Activated naive CD4-positive, alpha-beta T cell treated with anti-CD3 and anti-CD28 coated beads, Interleukin-2, amount 50 U/mL, for 24 hours (primary cell): ENCODE data around the gene TCF12.

ENCODE experiments used
- H3K27ac Mint-ChIP-seq: one replicate; pipeline ENCODE4 v1.8.0; 2021; ENCODE audit warnings: mild to moderate bottlenecking, mixed read lengths
- H3K27me3 Mint-ChIP-seq: one replicate; pipeline ENCODE4 v1.8.0; 2021; ENCODE audit warnings: mixed read lengths
- H3K36me3 Mint-ChIP-seq: one replicate; pipeline ENCODE4 v1.8.0; 2021; ENCODE audit warnings: mixed read lengths
- H3K4me1 Mint-ChIP-seq: one replicate; pipeline ENCODE4 v1.8.0; 2021; ENCODE audit warnings: mixed read lengths
- H3K4me3 Mint-ChIP-seq: one replicate; pipeline ENCODE4 v1.8.0; 2021; ENCODE audit warnings: mild to moderate bottlenecking, mixed read lengths
- H3K9me3 Mint-ChIP-seq: one replicate; pipeline ENCODE4 v1.8.0; 2021; ENCODE audit warnings: mixed read lengths

TCF12 gene

GRCh38 chr15:57165992-57166391 lies 247.5 kb downstream of the TCF12 start:
- Mint-ChIP-seq H3K9me3 (no peaks in the 10 kb centered on the region), H3K27ac (no peak overlapping the region), H3K4me3 (no peak overlapping the region), H3K27me3 (no peaks in the 10 kb centered on the region), H3K36me3 (peaks cover 14% of the 10 kb centered on the region), H3K4me1 (no peaks in the 10 kb centered on the region)

GRCh38 chr15:57167821-57168395 lies 249.5 kb downstream of the TCF12 start:
- H3K27me3 Mint-ChIP-seq = no peaks in the 10 kb centered on the region
- H3K4me1 Mint-ChIP-seq = no peaks in the 10 kb centered on the region
- no peaks in the 10 kb centered on the region for H3K9me3 Mint-ChIP-seq
- H3K27ac Mint-ChIP-seq = no peak overlapping the region
- no peak overlapping the region for H3K4me3 Mint-ChIP-seq
- peaks cover 17% of the 10 kb centered on the region for H3K36me3 Mint-ChIP-seq

- Mint-ChIP-seq H3K36me3 (peaks cover 20% of the 10 kb centered on the region), H3K27me3 (no peaks in the 10 kb centered on the region), H3K4me1 (no peaks in the 10 kb centered on the region), H3K27ac (no peak overlapping the region), H3K4me3 (no peak overlapping the region), H3K9me3 (no peaks in the 10 kb centered on the region)
These were observed 251.2 kb downstream of the TCF12 start for GRCh38 chr15:57169643-57170042.

GRCh38 chr15:57171426-57171825 lies 253.0 kb downstream of the TCF12 start:
- Mint-ChIP-seq H3K4me3 (no peak overlapping the region), H3K27ac (peak overlapping the region; percentile 55), H3K36me3 (peaks cover 18% of the 10 kb centered on the region)

GRCh38 chr15:57172925-57173324 lies 254.5 kb downstream of the TCF12 start:
- Mint-ChIP-seq H3K9me3 (no peaks in the 10 kb centered on the region), H3K36me3 (peaks cover 14% of the 10 kb centered on the region), H3K27ac (no peak overlapping the region), H3K27me3 (no peaks in the 10 kb centered on the region), H3K4me3 (no peak overlapping the region), H3K4me1 (no peaks in the 10 kb centered on the region)

More at GRCh38 chr15:57171426-57171825, 253.0 kb downstream of the TCF12 start:
- H3K4me1 Mint-ChIP-seq = no peaks in the 10 kb centered on the region
- no peaks in the 10 kb centered on the region for H3K27me3 Mint-ChIP-seq
- no peaks in the 10 kb centered on the region for H3K9me3 Mint-ChIP-seq

GRCh38 chr15:57183041-57183440 lies 264.6 kb downstream of the TCF12 start:
- H3K4me3 Mint-ChIP-seq = no peak overlapping the region
- H3K9me3 Mint-ChIP-seq = peaks cover 5% of the 10 kb centered on the region
- no peaks in the 10 kb centered on the region for H3K4me1 Mint-ChIP-seq
- H3K27ac Mint-ChIP-seq = no peak overlapping the region
- H3K36me3 Mint-ChIP-seq = peaks cover 15% of the 10 kb centered on the region
- H3K27me3 Mint-ChIP-seq = no peaks in the 10 kb centered on the region

- Mint-ChIP-seq H3K36me3 (peaks cover 15% of the 10 kb centered on the region), H3K27me3 (no peaks in the 10 kb centered on the region), H3K27ac (no peak overlapping the region), H3K4me3 (no peak overlapping the region), H3K9me3 (peaks cover 5% of the 10 kb centered on the region), H3K4me1 (no peaks in the 10 kb centered on the region)
These were observed 265.3 kb downstream of the TCF12 start for GRCh38 chr15:57183614-57184344.

GRCh38 chr15:57184502-57184901 lies 266.1 kb downstream of the TCF12 start:
- H3K27ac Mint-ChIP-seq = no peak overlapping the region
- H3K4me1 Mint-ChIP-seq = no peaks in the 10 kb centered on the region
- H3K4me3 Mint-ChIP-seq = no peak overlapping the region
- H3K27me3 Mint-ChIP-seq = no peaks in the 10 kb centered on the region
- peaks cover 5% of the 10 kb centered on the region for H3K9me3 Mint-ChIP-seq
- H3K36me3 Mint-ChIP-seq = peaks cover 14% of the 10 kb centered on the region

GRCh38 chr15:57185507-57186074 lies 267.1 kb downstream of the TCF12 start:
- Mint-ChIP-seq H3K36me3 (peaks cover 14% of the 10 kb centered on the region), H3K27ac (no peak overlapping the region), H3K4me1 (no peaks in the 10 kb centered on the region), H3K9me3 (peaks cover 5% of the 10 kb centered on the region), H3K27me3 (no peaks in the 10 kb centered on the region), H3K4me3 (no peak overlapping the region)

GRCh38 chr15:57189466-57189865 lies 271.0 kb downstream of the TCF12 start:
- peaks cover 21% of the 10 kb centered on the region for H3K36me3 Mint-ChIP-seq
- H3K4me3 Mint-ChIP-seq = no peak overlapping the region
- no peak overlapping the region for H3K27ac Mint-ChIP-seq

GRCh38 chr15:57190208-57190607 lies 271.8 kb downstream of the TCF12 start:
- H3K36me3 Mint-ChIP-seq = peaks cover 18% of the 10 kb centered on the region
- H3K9me3 Mint-ChIP-seq = peaks cover 3% of the 10 kb centered on the region
- H3K4me1 Mint-ChIP-seq = no peaks in the 10 kb centered on the region
- no peak overlapping the region for H3K4me3 Mint-ChIP-seq
- H3K27ac Mint-ChIP-seq = no peak overlapping the region
- H3K27me3 Mint-ChIP-seq = no peaks in the 10 kb centered on the region

More at GRCh38 chr15:57189466-57189865, 271.0 kb downstream of the TCF12 start:
- no peaks in the 10 kb centered on the region for H3K4me1 Mint-ChIP-seq
- no peaks in the 10 kb centered on the region for H3K27me3 Mint-ChIP-seq
- H3K9me3 Mint-ChIP-seq = peaks cover 5% of the 10 kb centered on the region

GRCh38 chr15:57193161-57193560 lies 274.7 kb downstream of the TCF12 start:
- H3K4me3 Mint-ChIP-seq = no peak overlapping the region
- no peaks in the 10 kb centered on the region for H3K4me1 Mint-ChIP-seq
- H3K9me3 Mint-ChIP-seq = no peaks in the 10 kb centered on the region
- no peaks in the 10 kb centered on the region for H3K27me3 Mint-ChIP-seq
- peaks cover 10% of the 10 kb centered on the region for H3K36me3 Mint-ChIP-seq
- no peak overlapping the region for H3K27ac Mint-ChIP-seq

- Mint-ChIP-seq H3K36me3 (peaks cover 13% of the 10 kb centered on the region), H3K27ac (no peak overlapping the region), H3K4me3 (no peak overlapping the region), H3K9me3 (no peaks in the 10 kb centered on the region), H3K4me1 (no peaks in the 10 kb centered on the region), H3K27me3 (no peaks in the 10 kb centered on the region)
These were observed 276.9 kb downstream of the TCF12 start for GRCh38 chr15:57195326-57195725.

GRCh38 chr15:57196865-57197264 lies 278.4 kb downstream of the TCF12 start:
- H3K9me3 Mint-ChIP-seq = no peaks in the 10 kb centered on the region
- H3K4me1 Mint-ChIP-seq = peaks cover 13% of the 10 kb centered on the region
- peaks cover 16% of the 10 kb centered on the region for H3K36me3 Mint-ChIP-seq

GRCh38 chr15:57198131-57198530 lies 279.7 kb downstream of the TCF12 start:
- no peaks in the 10 kb centered on the region for H3K9me3 Mint-ChIP-seq
- H3K27ac Mint-ChIP-seq = no peak overlapping the region
- peaks cover 12% of the 10 kb centered on the region for H3K36me3 Mint-ChIP-seq
- peaks cover 14% of the 10 kb centered on the region for H3K4me1 Mint-ChIP-seq
- no peaks in the 10 kb centered on the region for H3K27me3 Mint-ChIP-seq
- H3K4me3 Mint-ChIP-seq = no peak overlapping the region

More at GRCh38 chr15:57196865-57197264, 278.4 kb downstream of the TCF12 start:
- no peak overlapping the region for H3K4me3 Mint-ChIP-seq
- no peak overlapping the region for H3K27ac Mint-ChIP-seq
- no peaks in the 10 kb centered on the region for H3K27me3 Mint-ChIP-seq

GRCh38 chr15:57198654-57199291 lies 280.3 kb downstream of the TCF12 start:
- Mint-ChIP-seq H3K36me3 (peaks cover 10% of the 10 kb centered on the region), H3K27ac (no peak overlapping the region), H3K4me3 (no peak overlapping the region), H3K4me1 (peaks cover 14% of the 10 kb centered on the region), H3K9me3 (no peaks in the 10 kb centered on the region), H3K27me3 (no peaks in the 10 kb centered on the region)
